Activated B cell treated with CpG ODN at 0.5 μM for 24 hours (primary cell): ENCODE measurements around the gene FAM234B. TPM values are rescaled to one million over a fixed set of nuclear protein-coding genes. Genes with fewer than 3 reads are reported as not detected.
"Not testable (repeated sequence)": the region's sequence is repeated elsewhere in the genome, so short reads cannot be mapped to it uniquely, and the experiment has no call there.

Source experiments
- ATAC-seq: fragments of 200-7000 bp; cut with Tn5 transposase; one replicate; pipeline ENCODE4 v1.10.0; 2021; ENCODE audit warnings: low read depth, mild to moderate bottlenecking, moderate library complexity
- CTCF ChIA-PET: fragments of 350-600 bp; sonication (Branson Sonifier 250); formaldehyde crosslinking; loops from one replicate; lab custom pipeline; 2021; ENCODE audit warnings: antibody characterized with exemption; lab: Charles Lee
- POLR2A ChIA-PET: fragments of 350-600 bp; sonication (Branson Sonifier 250); formaldehyde crosslinking; loops from one replicate; lab custom pipeline; 2021; ENCODE audit warnings: antibody characterized with exemption; lab: Charles Lee
- DNase-seq: peaks from one replicate; pipeline ENCODE4 v3.0.0; 2022
- H3K27ac Mint-ChIP-seq: one replicate; pipeline ENCODE4 v1.8.0; 2020; ENCODE audit warnings: mixed read lengths
- H3K27me3 Mint-ChIP-seq: one replicate; pipeline ENCODE4 v1.8.0; 2021; ENCODE audit warnings: mixed read lengths
- H3K36me3 Mint-ChIP-seq: one replicate; pipeline ENCODE4 v1.8.0; 2021; ENCODE audit warnings: low read depth, mixed read lengths
- H3K4me1 Mint-ChIP-seq: one replicate; pipeline ENCODE4 v1.8.0; 2021; ENCODE audit warnings: mixed read lengths
- H3K4me3 Mint-ChIP-seq: one replicate; pipeline ENCODE4 v1.8.0; 2020; ENCODE audit warnings: mild to moderate bottlenecking, mixed read lengths
- H3K9me3 Mint-ChIP-seq: one replicate; pipeline ENCODE4 v1.8.0; 2020; ENCODE audit warnings: mixed read lengths
- CTCF ChIP-seq: fragments of 200-600 bp; IDR thresholded peaks from one replicate; pipeline ENCODE4 v1.8.0; 2022; ENCODE audit warnings: antibody characterized with exemption, mild to moderate bottlenecking
- intact Hi-C: fragments of 100-400 bp; cut with micrococcal nuclease; formaldehyde crosslinking; loops from one replicate; pipeline ENCODE4 v1.15.1; 2024
- total RNA-seq: library from RNA; stranded (reverse); gene quantifications from 2 replicates; pipeline ENCODE4 v1.2.3, GENCODE V29; 2022

FAM234B gene
- total RNA-seq, 1 donor from 2014 or later = 6.3 TPM

- intact Hi-C loops = loop anchor here (1.0 kb wide), 3 partner anchors 45 to 167 kb away; partner anchors contain the start of gene HEBP1
- DNase-seq = no peak
Measured at GRCh38 chr12:13044906-13045299, 722 bp downstream of the FAM234B start.

GRCh38 chr12:13045816-13046215 lies 1.6 kb downstream of the FAM234B start:
- Mint-ChIP-seq H3K27ac (no peak overlapping the region), H3K27me3 (no peaks in the 10 kb centered on the region), H3K4me3 (no peak overlapping the region), H3K4me1 (peaks cover 8% of the 10 kb centered on the region), H3K9me3 (no peaks in the 10 kb centered on the region), H3K36me3 (no peaks in the 10 kb centered on the region)
- intact Hi-C loops = no loop called here
- TF ChIP-seq CTCF = no peak
- ChIA-PET CTCF (interaction anchor here (1.1 to 1.8 kb wide), 2 partner anchors 163 to 167 kb away, joined by 4 to 5 read pairs; no protein-coding TSS in a partner anchor), POLR2A (interaction anchor here (0.7 kb wide), 1 partner anchor 1144 kb away, joined by 7 read pairs; no protein-coding TSS in a partner anchor)
- DNase-seq (no peak), ATAC-seq (no peak)

More at GRCh38 chr12:13044906-13045299, 722 bp downstream of the FAM234B start:
- CTCF ChIA-PET = interaction anchor here (1.1 kb wide), 2 partner anchors 164 to 211 kb away, joined by 4 read pairs; no protein-coding TSS in a partner anchor
- Mint-ChIP-seq H3K27ac (no peak overlapping the region), H3K4me3 (peak overlapping the region; percentile 89), H3K4me1 (peaks cover 12% of the 10 kb centered on the region), H3K9me3 (no peaks in the 10 kb centered on the region), H3K27me3 (no peaks in the 10 kb centered on the region), H3K36me3 (no peaks in the 10 kb centered on the region)
- no peak for TF ChIP-seq CTCF
- POLR2A ChIA-PET = interaction anchor here (0.7 to 1.8 kb wide), 5 partner anchors 57 to 1145 kb away, joined by 3 to 13 read pairs (median 4); partner anchors contain the start of gene BORCS5
- ATAC-seq = no peak

DNA sequence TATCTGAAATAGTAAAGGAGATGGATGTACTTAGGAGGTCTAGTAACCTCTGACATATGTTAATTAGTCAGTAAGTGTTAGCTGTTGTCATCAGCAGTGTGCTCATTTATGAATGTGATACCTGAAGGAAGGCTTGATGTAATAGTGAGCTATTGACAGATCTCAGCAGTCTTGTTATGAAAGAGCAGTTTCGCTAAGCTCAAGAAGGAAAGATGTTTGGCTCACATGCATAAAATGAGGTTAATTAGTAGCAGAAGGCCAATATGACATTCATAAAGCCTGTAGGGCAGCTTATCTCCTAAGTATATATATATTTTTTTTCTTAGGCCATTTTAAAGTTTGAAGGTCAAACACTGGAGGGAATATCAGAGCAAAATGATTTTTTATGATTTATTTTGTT lies 2.8 kb downstream of the FAM234B start:
- TF ChIP-seq CTCF = no peak
- Mint-ChIP-seq H3K36me3 (no peaks in the 10 kb centered on the region), H3K9me3 (no peaks in the 10 kb centered on the region), H3K4me3 (no peak overlapping the region), H3K27ac (no peak overlapping the region), H3K27me3 (no peaks in the 10 kb centered on the region), H3K4me1 (peaks cover 8% of the 10 kb centered on the region)
- POLR2A ChIA-PET = no interaction called here
- DNase-seq (no peak), ATAC-seq (no peak)
- CTCF ChIA-PET = interaction anchor here (1.8 kb wide), 1 partner anchor 165 kb away, joined by 5 read pairs; no protein-coding TSS in a partner anchor
- intact Hi-C loops = no loop called here

GRCh38 chr12:13049816-13050215 lies 5.6 kb downstream of the FAM234B start:
- no peaks in the 10 kb centered on the region for H3K27me3 Mint-ChIP-seq
- no peak overlapping the region for H3K4me3 Mint-ChIP-seq
- no peaks in the 10 kb centered on the region for H3K36me3 Mint-ChIP-seq
- CTCF ChIA-PET = no interaction called here
- H3K27ac Mint-ChIP-seq = no peak overlapping the region
- no peak for DNase-seq
- intact Hi-C loops = no loop called here
- POLR2A ChIA-PET = no interaction called here
- H3K9me3 Mint-ChIP-seq = peaks cover 5% of the 10 kb centered on the region
- TF ChIP-seq CTCF = no peak
- H3K4me1 Mint-ChIP-seq = peaks cover 3% of the 10 kb centered on the region
- no peak for ATAC-seq

- Mint-ChIP-seq H3K36me3 (peaks cover 13% of the 10 kb centered on the region), H3K4me3 (no peak overlapping the region), H3K9me3 (peaks cover 5% of the 10 kb centered on the region), H3K27me3 (no peaks in the 10 kb centered on the region), H3K27ac (no peak overlapping the region), H3K4me1 (no peaks in the 10 kb centered on the region)
- DNase-seq = no peak
- TF ChIP-seq CTCF = no peak
- ChIA-PET POLR2A (interaction anchor here (1.6 kb wide), 1 partner anchor 48 kb away, joined by 7 read pairs; no protein-coding TSS in a partner anchor), CTCF (no interaction called here)
- intact Hi-C loops = no loop called here
- no peak for ATAC-seq
Measured at GRCh38 chr12:13052421-13052820, 8.2 kb downstream of the FAM234B start.

GRCh38 chr12:13053617-13054016 lies 9.4 kb downstream of the FAM234B start:
- H3K27ac Mint-ChIP-seq, intact Hi-C loops, CTCF ChIA-PET, H3K27me3 Mint-ChIP-seq, POLR2A ChIA-PET, H3K4me1 Mint-ChIP-seq, H3K4me3 Mint-ChIP-seq, ATAC-seq, H3K9me3 Mint-ChIP-seq, DNase-seq: not testable (repeated sequence)
- H3K36me3 Mint-ChIP-seq = peaks cover 21% of the 10 kb centered on the region
